NCI-H2171 (cell line): Measurements from ENCODE around the gene SLC36A4.
"Not testable (repeated sequence)": the region's sequence is repeated elsewhere in the genome, so short reads cannot be mapped to it uniquely, and the experiment has no call there.

Experiments
- DNase-seq: peaks from one replicate; lab custom pipeline; 2025; lab: John Stamatoyannopoulos, UW

SLC36A4 gene

GRCh38 chr11:93193731-93194130, 4.1 kb downstream of the SLC36A4 start:
- DNase-seq: no peak

- no peak for DNase-seq
These were observed 5.6 kb downstream of the SLC36A4 start for GRCh38 chr11:93192163-93192562.

GRCh38 chr11:93189462-93189861, 8.3 kb downstream of the SLC36A4 start:
- DNase-seq: no peak

- no peak for DNase-seq
These were observed 9.1 kb downstream of the SLC36A4 start for GRCh38 chr11:93188726-93189125.

- DNase-seq: no peak
These were observed 10.5 kb downstream of the SLC36A4 start for GRCh38 chr11:93187290-93187689.

- not testable (repeated sequence) for DNase-seq
These were observed 19.9 kb downstream of the SLC36A4 start for GRCh38 chr11:93177891-93178290.

- no peak for DNase-seq
These were observed 27.7 kb downstream of the SLC36A4 start for GRCh38 chr11:93169950-93170561.

GRCh38 chr11:93169143-93169542, 28.6 kb downstream of the SLC36A4 start:
- no peak for DNase-seq

GRCh38 chr11:93166862-93167261, 30.9 kb downstream of the SLC36A4 start:
- no peak for DNase-seq

GRCh38 chr11:93166194-93166593, 31.6 kb downstream of the SLC36A4 start:
- no peak for DNase-seq

- no peak for DNase-seq
These were observed 37.0 kb downstream of the SLC36A4 start for GRCh38 chr11:93160808-93161207.

GRCh38 chr11:93160156-93160555, 37.6 kb downstream of the SLC36A4 start:
- DNase-seq: no peak

- DNase-seq: no peak
These were observed 38.1 kb downstream of the SLC36A4 start for GRCh38 chr11:93159721-93160120.

GRCh38 chr11:93155738-93156137, 42.1 kb downstream of the SLC36A4 start:
- no peak for DNase-seq

- DNase-seq: no peak
These were observed 52.3 kb downstream of the SLC36A4 start for GRCh38 chr11:93145390-93145915.

GRCh38 chr11:93143800-93144199, 54.0 kb downstream of the SLC36A4 start:
- DNase-seq: no peak

- DNase-seq: no peak
These were observed 54.6 kb downstream of the SLC36A4 start for GRCh38 chr11:93143186-93143585.

- DNase-seq: no peak
These were observed 64.2 kb downstream of the SLC36A4 start for GRCh38 chr11:93133488-93134109.

GRCh38 chr11:93132836-93133235, 65.0 kb downstream of the SLC36A4 start:
- DNase-seq: no peak

GRCh38 chr11:93131709-93132108, 66.1 kb downstream of the SLC36A4 start:
- no peak for DNase-seq

GRCh38 chr11:93128574-93128973, 69.2 kb downstream of the SLC36A4 start:
- DNase-seq: no peak

- DNase-seq: no peak
These were observed 74.4 kb downstream of the SLC36A4 start for GRCh38 chr11:93123351-93123898.

GRCh38 chr11:93122535-93123235, 75.1 kb downstream of the SLC36A4 start:
- DNase-seq: no peak
